Measurements from ENCODE around the gene INPP5A. TPM values are rescaled to one million over a fixed set of nuclear protein-coding genes. Genes with fewer than 3 reads are reported as not detected.

INPP5A gene
- total RNA-seq, 1 experiment from 2014 or later, result 22.6 TPM

GRCh38 chr10:132548869-132549268 lies 11.3 kb downstream of the INPP5A start:
- Histone ChIP-seq H3K9ac (ENCODE audit: low read length) (no peak overlapping the region), H3K36me3 (ENCODE audit: low read depth, low read length) (no peaks in the 10 kb centered on the region), H3K4me2 (ENCODE audit: low read length) (no peak overlapping the region), H4K20me1 (ENCODE audit: low read length) (no peaks in the 10 kb centered on the region), H3F3A (ENCODE audit: low read length, unreplicated experiment) (no peaks in the 10 kb centered on the region), H3K9me2 (replicated peaks; ENCODE audit: low read length) (no peaks in the 10 kb centered on the region), H3K27me3 (ENCODE audit: low read length) (no peaks in the 10 kb centered on the region), H3K4me3 (ENCODE audit: low read length) (no peak overlapping the region), H3K79me2 (ENCODE audit: low read length) (peaks cover 68% of the 10 kb centered on the region), H3K4me1 (ENCODE audit: insufficient read depth, low read length) (no peaks in the 10 kb centered on the region), H3K9me3 (ENCODE audit: low read length) (no peaks in the 10 kb centered on the region), H2AFZ (ENCODE audit: low read length) (no peak overlapping the region), H3K27ac (ENCODE audit: low read length) (no peak overlapping the region)
- ChIA-PET CTCF (no interaction called here), POLR2A (ENCODE audit: unreplicated experiment) (no interaction called here)
- no peak for TF ChIP-seq EZH2phosphoT487 (IDR thresholded peaks at IDR 0.05; ENCODE audit: borderline replicate concordance, low read length)
- no peak for TF ChIP-seq EZH2 (IDR thresholded peaks at IDR 0.05; ENCODE audit: low read length, unreplicated experiment)
- no peak for TF ChIP-seq CTCF (conservative IDR thresholded peaks at IDR 0.05; ENCODE audit: low read depth, low read length)
- ATAC-seq (no peak), DNase-seq (no peak)
- intact Hi-C loops (cut with micrococcal nuclease), result no loop called here
- BruUV-seq (replicated peaks), result no TSS peak

GRCh38 chr10:132549371-132549770 lies 11.8 kb downstream of the INPP5A start:
- no peak overlapping the region for H2AFZ ChIP-seq (ENCODE audit: low read length)
- no peaks in the 10 kb centered on the region for H4K20me1 ChIP-seq (ENCODE audit: low read length)
- H3F3A ChIP-seq (ENCODE audit: low read length, unreplicated experiment), result no peaks in the 10 kb centered on the region
- H3K27me3 ChIP-seq (ENCODE audit: low read length), result no peaks in the 10 kb centered on the region
- intact Hi-C loops (cut with micrococcal nuclease), result no loop called here
- H3K9me2 ChIP-seq (replicated peaks; ENCODE audit: low read length), result no peaks in the 10 kb centered on the region
- H3K9me3 ChIP-seq (ENCODE audit: low read length), result no peaks in the 10 kb centered on the region
- no peak overlapping the region for H3K4me3 ChIP-seq (ENCODE audit: low read length)
- peaks cover 67% of the 10 kb centered on the region for H3K79me2 ChIP-seq (ENCODE audit: low read length)
- no peaks in the 10 kb centered on the region for H3K4me1 ChIP-seq (ENCODE audit: insufficient read depth, low read length)
- no peaks in the 10 kb centered on the region for H3K36me3 ChIP-seq (ENCODE audit: low read depth, low read length)
- POLR2A ChIA-PET (ENCODE audit: unreplicated experiment), result no interaction called here
- TF ChIP-seq CTCF (conservative IDR thresholded peaks at IDR 0.05; ENCODE audit: low read depth, low read length) (no peak), EZH2 (IDR thresholded peaks at IDR 0.05; ENCODE audit: low read length, unreplicated experiment) (no peak), EZH2phosphoT487 (IDR thresholded peaks at IDR 0.05; ENCODE audit: borderline replicate concordance, low read length) (no peak)
- no peak overlapping the region for H3K9ac ChIP-seq (ENCODE audit: low read length)
- BruUV-seq (replicated peaks), result no TSS peak
- CTCF ChIA-PET, result no interaction called here
- H3K4me2 ChIP-seq (ENCODE audit: low read length), result no peak overlapping the region
- H3K27ac ChIP-seq (ENCODE audit: low read length), result no peak overlapping the region
- DNase-seq (no peak), ATAC-seq (no peak)

- Histone ChIP-seq H4K20me1 (ENCODE audit: low read length) (no peaks in the 10 kb centered on the region), H3K27me3 (ENCODE audit: low read length) (no peaks in the 10 kb centered on the region), H3K36me3 (ENCODE audit: low read depth, low read length) (no peaks in the 10 kb centered on the region), H3K9ac (ENCODE audit: low read length) (no peak overlapping the region), H3K9me2 (replicated peaks; ENCODE audit: low read length) (no peaks in the 10 kb centered on the region), H3K4me1 (ENCODE audit: insufficient read depth, low read length) (no peaks in the 10 kb centered on the region), H3F3A (ENCODE audit: low read length, unreplicated experiment) (no peaks in the 10 kb centered on the region), H2AFZ (ENCODE audit: low read length) (no peak overlapping the region), H3K9me3 (ENCODE audit: low read length) (no peaks in the 10 kb centered on the region), H3K27ac (ENCODE audit: low read length) (no peak overlapping the region), H3K4me2 (ENCODE audit: low read length) (no peak overlapping the region), H3K4me3 (ENCODE audit: low read length) (no peak overlapping the region), H3K79me2 (ENCODE audit: low read length) (peaks cover 61% of the 10 kb centered on the region)
- ATAC-seq (no peak), DNase-seq (no peak)
- no TSS peak for BruUV-seq (replicated peaks)
- TF ChIP-seq EZH2phosphoT487 (IDR thresholded peaks at IDR 0.05; ENCODE audit: borderline replicate concordance, low read length) (no peak), CTCF (conservative IDR thresholded peaks at IDR 0.05; ENCODE audit: low read depth, low read length) (no peak), EZH2 (IDR thresholded peaks at IDR 0.05; ENCODE audit: low read length, unreplicated experiment) (no peak)
- ChIA-PET POLR2A (ENCODE audit: unreplicated experiment) (no interaction called here), CTCF (no interaction called here)
- intact Hi-C loops (cut with micrococcal nuclease), result no loop called here
Observed at GRCh38 chr10:132550366-132551092, 12.9 kb downstream of the INPP5A start.

Data from PC-3 (cell line).